ENCODE data around the gene ROR1.

DNA sequence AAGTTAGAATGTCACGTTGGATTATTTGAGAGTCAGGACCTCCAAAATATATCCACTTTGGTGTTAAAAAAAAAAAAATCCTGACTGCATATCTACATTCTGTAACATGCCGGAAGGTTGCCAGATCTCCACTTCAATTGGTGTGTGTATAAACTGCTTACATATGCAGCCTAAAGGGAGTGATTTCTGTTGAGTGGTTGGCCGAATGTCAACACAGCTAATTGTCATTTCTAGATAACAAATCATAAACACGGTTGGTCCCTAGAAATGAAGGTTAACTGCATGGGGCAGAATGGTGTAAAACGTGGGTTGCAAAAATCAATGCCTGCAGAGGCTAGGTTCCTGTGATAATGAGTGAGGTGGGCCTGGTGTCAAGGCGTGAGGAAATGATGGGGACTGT lies 15.0 kb upstream of the ROR1 start:
- TF ChIP-seq, protein P1, sequence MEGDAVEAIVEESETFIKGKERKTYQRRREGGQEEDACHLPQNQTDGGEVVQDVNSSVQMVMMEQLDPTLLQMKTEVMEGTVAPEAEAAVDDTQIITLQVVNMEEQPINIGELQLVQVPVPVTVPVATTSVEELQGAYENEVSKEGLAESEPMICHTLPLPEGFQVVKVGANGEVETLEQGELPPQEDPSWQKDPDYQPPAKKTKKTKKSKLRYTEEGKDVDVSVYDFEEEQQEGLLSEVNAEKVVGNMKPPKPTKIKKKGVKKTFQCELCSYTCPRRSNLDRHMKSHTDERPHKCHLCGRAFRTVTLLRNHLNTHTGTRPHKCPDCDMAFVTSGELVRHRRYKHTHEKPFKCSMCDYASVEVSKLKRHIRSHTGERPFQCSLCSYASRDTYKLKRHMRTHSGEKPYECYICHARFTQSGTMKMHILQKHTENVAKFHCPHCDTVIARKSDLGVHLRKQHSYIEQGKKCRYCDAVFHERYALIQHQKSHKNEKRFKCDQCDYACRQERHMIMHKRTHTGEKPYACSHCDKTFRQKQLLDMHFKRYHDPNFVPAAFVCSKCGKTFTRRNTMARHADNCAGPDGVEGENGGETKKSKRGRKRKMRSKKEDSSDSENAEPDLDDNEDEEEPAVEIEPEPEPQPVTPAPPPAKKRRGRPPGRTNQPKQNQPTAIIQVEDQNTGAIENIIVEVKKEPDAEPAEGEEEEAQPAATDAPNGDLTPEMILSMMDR (tag by site-specific recombination; IDR thresholded peaks at IDR 0.05) = no peak
- TF ChIP-seq, protein P2, sequence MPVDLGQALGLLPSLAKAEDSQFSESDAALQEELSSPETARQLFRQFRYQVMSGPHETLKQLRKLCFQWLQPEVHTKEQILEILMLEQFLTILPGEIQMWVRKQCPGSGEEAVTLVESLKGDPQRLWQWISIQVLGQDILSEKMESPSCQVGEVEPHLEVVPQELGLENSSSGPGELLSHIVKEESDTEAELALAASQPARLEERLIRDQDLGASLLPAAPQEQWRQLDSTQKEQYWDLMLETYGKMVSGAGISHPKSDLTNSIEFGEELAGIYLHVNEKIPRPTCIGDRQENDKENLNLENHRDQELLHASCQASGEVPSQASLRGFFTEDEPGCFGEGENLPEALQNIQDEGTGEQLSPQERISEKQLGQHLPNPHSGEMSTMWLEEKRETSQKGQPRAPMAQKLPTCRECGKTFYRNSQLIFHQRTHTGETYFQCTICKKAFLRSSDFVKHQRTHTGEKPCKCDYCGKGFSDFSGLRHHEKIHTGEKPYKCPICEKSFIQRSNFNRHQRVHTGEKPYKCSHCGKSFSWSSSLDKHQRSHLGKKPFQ (tag by site-specific recombination; IDR thresholded peaks at IDR 0.05) = no peak
- TF ChIP-seq GLIS1 (tag by site-specific recombination; IDR thresholded peaks at IDR 0.05) = no peak

Data from HEK293 (cell line).